GM23248 (cell line): ENCODE measurements around the gene ALKBH4.
"Not testable (repeated sequence)": the region's sequence is repeated elsewhere in the genome, so short reads cannot be mapped to it uniquely, and the experiment has no call there.

ENCODE experiments used
- EZH2 ChIP-seq: fragments of 200-600 bp; sonication (generic); IDR thresholded peaks from 2 replicates; pipeline ENCODE4 v1.6.1; 2018; ENCODE audit warnings: antibody characterized with exemption, mild to moderate bottlenecking; ENCODE audit not compliant: insufficient read depth, poor library complexity, severe bottlenecking
- EZH2phosphoT487 ChIP-seq: fragments of 200-600 bp; sonication (generic); IDR thresholded peaks from 2 replicates; pipeline ENCODE4 v1.6.1; 2018; ENCODE audit warnings: antibody characterized with exemption, moderate library complexity, mild to moderate bottlenecking, low read depth; ENCODE audit not compliant: insufficient read depth

DNA sequence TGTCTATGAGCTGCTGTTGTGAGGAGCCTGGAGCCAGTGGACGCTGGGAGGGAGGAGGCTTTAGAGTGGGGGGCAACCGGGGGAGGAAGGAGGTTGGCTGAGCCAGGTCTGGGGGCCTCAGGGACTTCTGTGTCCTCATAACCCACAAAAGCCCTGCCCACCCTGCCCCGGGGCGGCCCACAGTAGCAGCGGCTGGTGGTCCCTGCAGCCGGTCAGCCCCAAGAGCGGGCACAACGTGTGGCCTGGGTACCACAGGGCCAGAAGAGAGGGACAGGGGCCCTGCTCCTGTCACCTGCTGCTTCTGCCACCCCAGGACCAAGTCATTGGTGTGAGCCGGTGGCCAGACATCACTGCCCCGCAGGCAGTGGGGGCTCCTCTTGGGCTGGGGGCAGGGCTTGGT is 17.3 kb upstream of the ALKBH4 start:
- TF ChIP-seq EZH2, EZH2phosphoT487: not testable (repeated sequence)
